GM21381 (cell line): Measurements from ENCODE around the gene GLRX5.
A peak's percentile ranks its signal among the peaks of the same experiment; 100 is the strongest.

Experiments
- ATAC-seq: cut with Tn5 transposase; IDR thresholded peaks from one replicate; pipeline ENCODE4 v1.9.1; 2021; ENCODE audit warnings: mild to moderate bottlenecking, moderate library complexity; ENCODE audit not compliant: unreplicated experiment

GLRX5 gene

DNA sequence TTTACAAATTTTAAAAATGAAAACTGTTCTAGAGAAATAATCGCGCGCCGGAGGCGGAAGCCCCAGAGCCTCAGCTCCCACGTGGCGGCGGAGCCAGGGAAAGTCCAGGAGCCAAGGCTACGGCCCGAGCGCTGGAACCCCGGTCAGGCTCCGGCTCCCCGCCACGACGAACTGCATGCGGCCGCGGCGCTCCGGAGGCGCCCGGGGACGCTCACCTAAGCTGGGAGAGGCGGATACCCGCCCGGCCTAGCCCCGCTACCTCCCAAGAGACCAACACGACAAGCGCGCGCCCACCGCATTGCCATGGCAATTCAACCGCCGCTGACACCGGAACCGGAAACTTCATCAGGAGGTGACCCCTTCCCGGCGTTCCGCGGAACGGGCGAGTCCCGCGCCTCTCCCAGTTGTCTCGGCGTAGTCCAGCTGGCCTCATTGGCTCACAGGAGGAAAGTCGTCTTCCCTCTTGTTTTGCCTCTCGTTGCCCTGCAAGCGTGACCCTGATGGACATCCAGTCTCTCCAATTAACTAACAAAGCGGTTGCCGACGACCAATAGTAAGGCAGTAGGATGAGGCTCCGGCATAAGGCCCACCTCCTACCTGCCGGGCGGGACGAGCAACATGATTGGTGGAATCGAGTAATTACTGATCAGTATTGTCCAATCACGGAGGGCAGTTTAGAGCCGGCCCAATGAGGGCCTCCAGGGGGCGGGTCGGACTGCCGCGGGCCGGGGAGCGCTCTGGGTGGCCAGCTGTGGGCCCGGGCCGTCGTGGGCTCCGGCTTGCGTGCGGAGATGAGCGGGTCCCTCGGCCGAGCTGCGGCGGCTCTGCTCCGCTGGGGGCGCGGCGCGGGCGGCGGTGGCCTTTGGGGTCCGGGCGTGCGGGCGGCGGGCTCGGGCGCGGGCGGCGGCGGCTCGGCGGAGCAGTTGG is at the start of gene GLRX5:
GLRX5 (plus strand) TSS at position 752 of the 927 bp plus-strand sequence; CDS start at position 792, 40 bp downstream.
- peak; percentile 86 for ATAC-seq

DNA sequence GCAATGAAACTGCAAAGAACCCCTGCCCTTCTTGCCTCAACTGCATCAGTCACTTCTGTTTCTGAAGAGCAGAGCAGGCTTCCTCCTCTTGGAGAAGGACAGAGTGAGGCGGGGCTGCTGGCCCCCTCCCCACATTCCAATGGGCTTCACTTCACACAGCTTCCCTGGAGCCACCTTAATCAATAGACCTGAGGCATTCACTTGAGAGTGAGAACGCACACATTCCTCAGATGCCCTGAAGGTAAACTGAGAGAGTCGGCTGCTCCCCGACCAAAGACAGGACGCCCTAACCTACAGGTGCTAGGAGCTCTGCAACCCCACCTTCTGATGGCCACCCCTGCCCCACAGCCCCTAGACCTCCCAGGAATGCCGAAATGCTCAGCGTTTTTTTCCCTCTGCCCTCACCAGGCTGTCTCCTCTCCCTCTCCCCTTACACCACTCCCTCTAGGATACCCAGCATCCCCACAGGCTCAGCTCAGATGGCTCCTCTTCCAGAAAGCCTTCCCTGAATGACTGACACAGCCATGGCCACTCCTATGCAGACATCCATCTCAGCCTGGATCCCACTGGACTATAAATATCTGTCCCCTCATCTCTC is 49.5 kb upstream of the GLRX5 start:
- ATAC-seq: no peak

DNA sequence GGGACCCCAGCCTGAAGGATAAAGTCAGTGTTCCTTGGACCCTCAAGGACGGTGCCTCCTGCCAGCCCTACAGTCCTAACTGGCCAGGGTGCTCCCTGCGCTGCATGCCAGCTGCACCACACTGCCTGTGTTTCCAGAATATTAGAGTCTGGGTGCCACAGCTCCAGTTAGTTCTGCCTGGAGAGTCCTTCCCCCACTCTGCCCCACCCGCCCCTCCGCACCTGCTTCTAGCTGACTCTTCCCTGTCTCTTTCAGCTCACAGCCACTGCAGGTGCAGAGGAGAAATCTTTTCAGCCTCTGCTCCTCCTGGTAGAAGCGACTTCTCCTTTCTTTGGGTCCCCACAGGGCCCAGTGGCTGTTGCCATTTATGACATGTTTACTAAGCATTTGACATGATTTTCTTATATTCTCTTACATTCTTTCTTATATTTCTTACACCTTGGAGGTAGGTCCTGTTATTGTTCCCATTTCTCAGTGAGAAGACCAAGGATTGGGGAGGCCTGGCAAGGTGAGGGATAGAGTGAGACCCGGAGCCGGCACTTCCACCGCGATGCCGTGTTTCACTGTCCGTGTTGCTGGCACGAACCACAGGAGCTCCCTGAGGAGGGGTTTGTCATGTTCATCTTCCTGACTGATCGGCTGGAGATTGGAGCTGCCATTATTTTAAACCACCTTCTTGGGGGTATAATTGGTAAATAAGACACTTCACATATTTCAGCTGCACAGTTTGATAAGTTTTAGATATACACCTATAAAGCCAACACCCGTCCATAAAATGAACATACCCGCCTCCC is 47.8 kb upstream of the GLRX5 start:
- ATAC-seq: no peak

DNA sequence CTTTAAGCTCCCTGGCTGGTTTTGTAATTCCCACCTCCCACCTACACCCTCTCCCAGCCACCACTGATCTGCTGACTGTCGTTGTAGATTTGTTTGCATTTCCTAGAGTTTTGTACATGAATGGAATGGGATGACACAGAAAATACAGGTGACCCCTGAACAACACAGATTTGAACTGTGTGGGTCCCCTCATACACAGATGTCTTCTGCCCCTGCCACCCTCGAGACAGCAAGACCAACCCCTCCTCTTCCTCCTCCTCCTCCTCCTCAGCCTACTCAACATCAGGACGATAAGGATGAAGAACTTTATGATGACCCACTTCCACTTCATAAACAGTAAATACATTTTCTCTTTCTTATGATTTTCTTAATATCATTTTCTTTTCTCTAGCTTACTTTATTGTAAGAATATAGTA is 47.2 kb upstream of the GLRX5 start:
- no peak for ATAC-seq

DNA sequence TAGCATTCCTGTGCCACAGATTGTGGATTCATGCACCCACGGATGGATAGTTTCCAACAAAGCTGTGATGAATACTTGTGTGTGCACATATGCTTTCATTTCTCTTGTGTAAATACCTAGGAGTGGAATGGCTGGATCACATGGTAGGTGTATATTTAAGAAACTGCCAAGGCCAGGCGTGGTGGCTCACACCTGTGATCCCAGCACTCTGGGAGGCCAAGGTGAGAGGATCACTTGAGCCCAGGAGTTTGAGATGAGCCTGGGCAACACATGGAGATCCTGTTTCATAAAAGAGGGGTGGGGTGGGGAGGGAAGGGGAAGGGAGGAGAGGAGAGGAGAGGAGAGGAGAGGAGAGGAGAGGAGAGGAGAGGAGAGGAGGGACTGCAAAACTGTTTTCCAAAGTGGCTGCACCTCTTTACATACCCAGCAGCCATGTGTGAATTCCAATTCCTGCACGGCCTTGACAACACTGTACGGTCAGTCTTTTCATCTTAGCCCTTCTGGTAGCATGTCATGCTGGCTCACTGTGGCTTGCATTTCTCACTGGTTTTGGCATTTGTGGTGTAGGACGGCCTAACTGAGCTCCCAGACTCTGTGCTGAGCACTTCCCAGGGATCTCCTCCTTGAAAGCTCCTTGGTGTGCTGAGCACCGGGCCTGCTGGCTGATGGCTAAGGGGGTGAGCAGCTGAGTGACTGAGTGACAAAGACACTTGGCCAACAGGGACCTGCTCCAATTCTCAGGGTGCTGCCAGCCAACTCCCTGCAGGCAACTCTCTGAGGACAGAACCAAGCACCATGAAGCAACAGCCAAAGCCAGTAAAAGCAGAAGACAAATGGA is 46.3 kb upstream of the GLRX5 start:
- no peak for ATAC-seq

DNA sequence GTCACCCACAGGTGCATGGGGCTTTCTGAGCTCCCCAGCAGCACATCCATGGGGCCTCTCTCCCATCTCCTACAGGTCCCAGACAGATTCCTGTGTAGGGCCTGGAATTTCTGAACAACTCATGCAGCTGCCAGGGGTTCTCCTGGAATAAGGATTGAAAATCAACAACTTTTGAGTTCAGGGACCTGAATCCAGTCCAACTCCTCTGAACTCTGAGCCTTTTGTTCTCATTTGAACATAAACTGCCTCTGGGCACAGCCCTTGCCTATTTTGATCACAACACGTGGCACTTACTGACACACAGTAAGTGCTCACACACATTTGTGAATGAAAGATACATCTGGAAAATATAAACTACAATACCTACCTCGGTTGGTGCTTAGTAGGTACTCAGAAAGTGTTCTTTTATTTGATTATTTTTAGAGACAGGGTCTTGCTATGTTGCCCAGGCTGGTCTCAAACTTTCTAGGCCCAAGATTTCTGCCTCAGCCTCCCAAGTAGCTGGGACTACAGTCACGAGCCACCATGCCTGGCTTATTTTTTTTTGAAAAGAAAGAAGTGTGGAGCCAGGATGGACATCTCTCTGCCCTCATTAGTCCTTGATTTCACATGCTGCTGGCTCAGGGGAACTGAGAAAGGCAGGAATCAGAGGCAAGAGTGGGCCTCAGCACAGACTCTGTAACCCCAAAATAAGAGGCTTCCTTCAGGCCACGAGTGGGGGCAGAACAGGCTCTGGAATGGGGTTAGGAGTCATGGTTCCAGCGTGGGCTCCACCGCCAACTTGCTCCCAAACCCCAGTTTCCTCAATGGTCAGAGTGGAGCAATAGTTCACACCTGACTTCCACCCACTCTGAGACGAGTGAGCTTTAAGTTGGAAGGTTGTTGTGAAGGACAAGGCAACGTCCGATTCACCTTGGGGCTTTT is 45.4 kb upstream of the GLRX5 start:
- ATAC-seq: no peak

DNA sequence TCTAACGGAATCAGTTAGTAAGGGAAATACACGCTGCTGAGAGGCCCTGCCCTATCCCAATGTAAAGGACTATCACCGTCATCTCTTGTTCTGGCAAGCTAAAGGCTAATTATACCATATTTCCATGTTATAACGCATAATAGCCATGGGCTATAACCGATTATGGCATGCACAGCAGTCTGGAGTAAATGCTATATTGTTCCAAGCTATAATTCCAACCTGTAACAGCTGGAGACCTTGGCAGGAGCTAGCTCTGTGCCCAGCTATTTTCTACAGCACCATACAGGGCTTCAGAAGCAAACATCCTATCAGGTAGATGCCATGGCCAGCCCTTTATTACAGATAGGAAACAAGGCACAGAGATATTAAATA is 44.7 kb upstream of the GLRX5 start:
- ATAC-seq: no peak

DNA sequence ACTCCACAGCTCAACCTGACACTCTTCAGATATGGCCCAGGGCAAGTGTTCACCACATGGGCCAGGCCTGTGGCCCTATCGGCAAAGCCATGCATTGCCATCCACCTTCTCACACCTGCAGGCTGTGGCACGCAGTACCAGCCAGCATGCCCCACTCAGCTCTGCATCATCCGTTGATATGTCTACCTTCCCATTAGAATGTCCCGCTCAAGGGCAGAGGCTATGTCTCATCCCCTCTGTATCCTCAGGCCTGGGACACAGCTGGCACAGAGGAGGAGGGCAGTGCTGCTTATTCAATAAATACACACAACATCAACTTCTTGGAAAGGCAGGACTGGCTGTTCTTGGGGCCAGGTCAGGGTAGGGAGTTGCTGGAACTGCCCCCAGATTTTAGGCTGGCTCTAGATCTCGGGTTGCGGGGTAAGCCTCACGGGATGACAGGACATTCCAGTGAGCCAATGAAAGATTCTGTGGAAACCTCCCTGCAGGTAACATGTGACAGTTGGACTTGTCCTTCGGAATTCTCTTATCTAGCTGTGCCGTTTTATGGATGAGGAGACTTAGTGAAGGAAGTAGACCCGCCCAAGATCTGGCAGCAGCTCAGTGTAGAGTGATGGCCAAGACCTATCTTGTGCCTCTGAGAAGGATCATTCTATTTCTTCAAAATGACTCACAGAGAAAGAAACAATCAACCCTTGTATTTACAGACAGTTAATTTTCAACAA is 44.0 kb upstream of the GLRX5 start:
- no peak for ATAC-seq

DNA sequence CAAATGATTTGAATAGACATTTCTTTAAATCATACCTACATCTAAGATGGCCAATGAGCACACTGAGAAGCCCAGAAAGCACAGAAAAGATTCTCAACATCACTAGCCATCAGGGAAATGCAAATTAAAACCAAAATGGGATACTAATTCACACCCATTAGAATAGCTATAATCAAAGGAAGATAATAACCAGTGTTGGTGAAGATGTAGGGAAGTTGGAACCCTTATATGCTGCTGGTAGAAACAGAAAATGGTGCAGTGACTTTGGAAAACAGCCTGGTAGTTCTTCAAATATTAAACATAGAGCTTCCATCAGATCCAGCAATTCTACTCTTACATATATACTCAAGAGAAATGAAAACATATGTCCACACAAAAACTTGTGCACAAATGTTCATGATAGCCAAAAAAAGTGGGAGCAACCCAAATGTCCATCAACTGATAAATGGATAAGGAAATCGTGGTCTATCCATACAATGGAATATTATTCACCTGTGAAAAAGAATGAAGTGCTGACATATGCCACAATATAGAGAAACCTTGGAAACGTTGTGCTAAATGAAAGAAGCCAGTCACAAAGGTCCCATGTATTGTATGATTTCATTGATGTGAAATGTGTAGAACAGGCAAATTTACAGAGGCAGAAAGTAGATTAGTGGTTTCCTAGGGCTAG is 42.8 kb upstream of the GLRX5 start:
- ATAC-seq: no peak

DNA sequence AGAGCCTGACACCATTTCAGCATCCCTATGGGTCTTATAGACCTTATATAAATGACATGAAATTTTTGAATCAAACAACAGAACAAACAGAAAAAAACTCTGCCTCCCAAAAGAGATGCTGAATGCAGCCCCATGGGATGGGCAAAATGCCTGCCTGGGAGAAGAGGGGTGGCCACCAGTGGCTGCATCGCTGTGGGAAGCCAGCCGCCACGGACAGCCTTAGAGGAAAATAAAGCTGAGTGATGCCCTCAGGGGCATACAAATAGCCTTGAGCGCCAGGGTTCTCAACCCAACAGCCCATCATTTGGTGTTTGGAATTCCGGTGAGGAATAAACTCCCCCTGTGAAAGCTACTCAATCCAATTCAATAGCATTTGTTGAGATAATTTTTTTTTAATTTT is 41.3 kb upstream of the GLRX5 start:
- ATAC-seq: no peak

DNA sequence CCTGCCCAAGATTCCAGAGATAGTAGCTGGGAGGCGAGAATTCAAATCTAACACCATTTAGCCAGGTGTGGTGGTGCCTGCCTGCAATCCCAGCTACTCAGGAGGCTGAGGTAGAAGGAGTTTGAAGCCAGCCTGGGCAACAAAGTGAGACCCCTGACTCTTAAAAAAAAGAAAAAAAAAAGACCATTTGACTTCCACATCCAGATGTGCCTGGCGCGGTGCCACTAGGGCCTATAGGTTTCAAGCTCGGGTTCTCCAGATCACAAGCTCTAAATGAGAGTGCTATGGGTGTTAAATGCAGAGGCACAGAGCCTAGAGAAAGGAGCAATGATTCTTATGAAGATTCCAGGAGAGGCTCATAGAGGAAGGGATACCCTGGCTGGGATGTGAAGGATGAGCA is 40.9 kb upstream of the GLRX5 start:
- ATAC-seq: no peak

DNA sequence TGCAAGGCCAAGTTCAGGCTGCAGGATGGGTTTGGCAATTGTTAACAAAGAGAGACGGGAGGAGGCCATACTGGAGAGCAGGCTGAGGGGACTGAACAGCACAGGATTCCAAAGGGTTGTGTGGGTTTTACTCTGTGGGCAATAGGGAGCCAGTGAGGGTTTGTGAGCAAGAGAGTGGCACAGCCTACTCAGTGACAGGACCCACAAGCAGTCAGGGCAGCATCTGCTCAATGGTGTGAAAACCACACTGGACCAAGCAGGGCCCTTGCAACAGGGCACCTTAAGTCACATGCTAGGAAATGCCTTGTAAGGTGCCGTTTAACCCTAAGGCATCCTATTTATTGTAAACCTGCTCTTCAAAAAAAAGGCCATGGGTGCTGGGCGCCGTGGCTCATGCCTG is 40.4 kb upstream of the GLRX5 start:
- no peak for ATAC-seq

DNA sequence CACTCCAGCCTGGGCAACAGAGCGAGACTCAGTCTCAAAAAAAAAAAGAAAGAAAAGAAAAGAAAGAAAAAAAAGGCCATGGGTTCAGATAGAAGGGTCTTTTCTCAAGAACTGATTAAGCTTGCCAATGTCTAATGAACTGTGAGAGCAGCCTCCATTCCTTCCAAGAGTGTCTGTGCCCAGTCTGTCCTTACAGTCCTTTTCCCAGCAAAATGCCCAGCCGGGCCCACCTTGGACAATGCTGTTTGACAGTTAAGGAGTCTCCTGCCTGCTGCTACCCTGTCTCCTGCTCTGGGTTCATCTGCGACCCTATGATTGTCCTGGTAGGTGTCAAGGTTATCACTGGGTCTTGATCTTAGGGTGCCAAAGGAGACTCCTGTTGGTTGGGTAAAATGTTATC is 39.8 kb upstream of the GLRX5 start:
- no peak for ATAC-seq

DNA sequence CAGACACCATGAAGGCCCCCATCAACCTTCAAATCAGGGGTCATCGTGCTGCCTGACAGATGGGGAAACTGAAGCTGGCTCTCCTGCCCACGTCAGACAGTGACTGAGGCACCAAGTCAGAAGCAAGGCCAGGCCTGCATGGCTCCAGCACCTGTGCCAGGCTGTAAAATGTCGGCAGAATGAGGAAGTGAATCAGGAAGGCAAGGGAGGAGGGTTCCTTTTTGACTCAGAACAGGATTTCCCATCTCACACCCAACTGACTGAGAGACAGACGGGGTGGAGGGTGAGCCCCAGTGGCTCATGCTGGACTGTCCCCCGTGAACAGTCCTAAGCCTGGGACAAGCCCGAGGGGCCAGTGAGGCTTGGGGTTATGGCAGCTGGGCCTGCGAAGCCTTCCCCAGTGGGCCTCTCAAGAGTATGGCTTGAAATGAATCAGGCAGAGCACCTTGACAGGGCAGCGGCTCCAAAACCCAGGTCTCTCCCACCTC is 39.3 kb upstream of the GLRX5 start:
- ATAC-seq: peak; percentile 90

DNA sequence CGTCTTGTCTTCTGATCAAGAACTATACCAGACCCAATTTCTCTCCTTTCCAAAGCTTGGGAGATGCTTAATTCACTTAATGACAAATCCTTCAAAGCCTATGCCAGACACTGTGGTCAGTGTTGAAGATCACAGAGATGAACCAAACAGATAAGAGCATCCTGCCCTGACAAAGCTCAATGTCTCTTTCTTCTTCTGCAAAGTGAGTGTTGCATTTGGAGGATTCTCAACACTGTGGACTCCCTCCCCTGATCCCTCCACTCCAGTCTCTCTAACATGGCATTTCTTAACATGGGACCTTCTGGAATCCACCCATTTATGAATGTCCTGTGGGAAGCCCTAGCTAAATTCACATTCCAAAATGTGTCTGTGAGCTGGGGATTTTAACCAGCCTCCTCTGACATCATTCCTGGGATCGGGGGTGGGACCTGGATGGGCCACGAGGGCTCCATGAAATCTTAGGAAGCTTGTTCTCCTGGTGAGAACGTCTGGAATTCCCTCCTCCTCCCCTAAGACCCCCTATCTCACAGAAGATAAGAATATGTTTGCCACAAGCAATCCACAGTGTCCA is 38.7 kb upstream of the GLRX5 start:
- ATAC-seq: peak; percentile 17

DNA sequence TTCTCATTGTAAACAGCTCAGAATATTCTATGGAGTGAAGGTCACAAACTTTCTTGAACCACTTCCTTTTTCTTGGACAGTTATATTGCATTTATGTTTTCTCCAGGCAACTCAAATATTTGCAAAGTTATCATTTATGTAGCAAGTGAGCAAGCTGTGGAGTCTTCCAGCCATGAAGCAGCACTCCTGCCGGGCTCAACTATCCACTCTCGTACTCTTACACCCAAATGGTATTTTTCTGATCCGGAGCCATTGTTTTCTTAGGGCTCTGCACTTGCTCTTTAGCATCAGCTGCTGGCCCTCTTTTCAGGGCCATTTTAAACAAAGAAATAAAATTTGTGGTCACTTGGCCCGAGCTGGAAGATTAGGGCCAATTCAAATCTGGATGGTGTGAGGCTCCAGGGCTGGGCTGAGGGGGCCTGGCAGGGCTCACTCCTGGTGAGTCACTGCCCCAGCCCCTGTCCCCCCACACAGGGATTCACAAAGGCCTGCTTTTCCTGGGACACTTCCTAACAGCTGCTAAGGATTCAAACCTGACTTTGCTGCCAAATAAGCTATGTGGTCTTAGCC is 38.1 kb upstream of the GLRX5 start:
- ATAC-seq: no peak

DNA sequence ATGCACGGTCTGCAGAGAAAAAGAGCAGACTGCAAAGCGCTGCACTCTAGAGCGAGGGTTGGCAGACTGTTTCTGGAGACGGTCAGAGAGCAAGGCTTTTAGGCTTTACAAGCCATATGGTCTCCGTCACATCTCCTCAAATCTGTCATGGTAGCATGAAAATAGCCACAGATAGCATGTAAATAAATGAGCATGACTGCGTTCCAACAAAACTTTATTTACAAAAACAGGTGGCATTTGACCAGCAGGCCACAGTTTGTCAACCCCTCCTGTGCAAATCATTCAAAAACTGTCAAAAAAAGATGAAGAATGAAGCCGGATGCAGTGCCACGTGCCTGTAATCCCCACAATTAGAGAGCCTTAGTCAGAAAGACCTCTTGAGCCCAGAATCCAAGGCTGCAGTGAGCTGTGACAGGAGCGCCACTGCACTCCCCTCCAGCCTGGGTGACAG is 37.3 kb upstream of the GLRX5 start:
- no peak for ATAC-seq
